ENCODE results near the gene ZNF618.

Gene ZNF618

GRCh38 chr9:113928269-113928668 is 52.2 kb downstream of the ZNF618 start:
- no peak overlapping the region for H3K4me3 ChIP-seq (ENCODE audit: low read depth, low read length)
- in situ Hi-C loops (cut with HindIII; ENCODE audit: low sequenced_read_pairs), result no loop called here
- no peak for TF ChIP-seq CTCF (IDR thresholded peaks at IDR 0.05; ENCODE audit: low read depth, low read length, missing control alignments)
- no peak for DNase-seq (ENCODE audit: low read depth)

DNA sequence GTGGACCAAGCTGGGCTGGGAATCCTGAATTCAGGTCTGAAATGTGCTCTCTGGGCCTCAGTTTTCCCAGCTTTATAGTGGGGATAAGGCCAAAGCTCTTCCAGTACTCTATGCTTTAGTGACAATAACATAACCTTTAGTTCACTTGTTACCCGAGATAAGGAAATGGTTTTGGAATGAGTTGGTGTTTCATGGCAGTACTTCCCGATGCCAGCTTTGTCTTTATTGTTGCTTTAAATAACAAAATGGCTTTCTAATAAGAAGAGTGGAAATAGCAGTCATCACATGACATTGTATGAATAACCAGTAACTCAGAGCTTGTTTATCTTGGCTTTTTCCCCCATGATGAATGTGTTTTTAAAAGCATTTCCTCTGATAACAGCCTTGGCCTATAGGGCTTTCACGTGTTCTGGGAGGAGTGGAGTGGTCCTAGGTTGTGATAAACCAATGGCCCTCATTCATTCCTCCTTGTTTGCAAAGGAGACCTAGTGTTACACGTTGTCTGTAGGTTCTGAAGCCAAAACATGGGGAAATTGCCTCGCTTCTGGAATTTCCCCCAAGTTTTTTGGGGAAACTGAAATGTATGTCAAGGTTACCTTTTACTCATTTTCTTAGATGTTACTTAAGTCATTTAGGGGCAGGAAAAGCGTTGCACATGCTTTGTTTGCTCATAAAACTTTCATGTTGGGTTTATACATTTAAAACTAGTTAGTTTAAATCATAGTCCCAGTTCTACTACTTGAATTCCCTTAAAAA is 53.7 kb downstream of the ZNF618 start:
- TF ChIP-seq CTCF (IDR thresholded peaks at IDR 0.05; ENCODE audit: low read depth, low read length, missing control alignments), result no peak
- peak; percentile 23 for DNase-seq (ENCODE audit: low read depth)
- in situ Hi-C loops (cut with HindIII; ENCODE audit: low sequenced_read_pairs), result no loop called here
- H3K4me3 ChIP-seq (ENCODE audit: low read depth, low read length), result no peak overlapping the region

- in situ Hi-C loops (cut with HindIII; ENCODE audit: low sequenced_read_pairs), result no loop called here
Measured at GRCh38 chr9:113930390-113930783, 54.3 kb downstream of the ZNF618 start.

GRCh38 chr9:113931140-113931539 is 55.0 kb downstream of the ZNF618 start:
- no peak for DNase-seq (ENCODE audit: low read depth)
- TF ChIP-seq CTCF (IDR thresholded peaks at IDR 0.05; ENCODE audit: low read depth, low read length, missing control alignments), result no peak
- in situ Hi-C loops (cut with HindIII; ENCODE audit: low sequenced_read_pairs), result no loop called here
- H3K4me3 ChIP-seq (ENCODE audit: low read depth, low read length), result no peak overlapping the region

More at GRCh38 chr9:113930390-113930783, 54.3 kb downstream of the ZNF618 start:
- DNase-seq (ENCODE audit: low read depth), result no peak
- TF ChIP-seq CTCF (IDR thresholded peaks at IDR 0.05; ENCODE audit: low read depth, low read length, missing control alignments), result no peak
- H3K4me3 ChIP-seq (ENCODE audit: low read depth, low read length), result no peak overlapping the region

- TF ChIP-seq CTCF (IDR thresholded peaks at IDR 0.05; ENCODE audit: low read depth, low read length, missing control alignments), result no peak
- in situ Hi-C loops (cut with HindIII; ENCODE audit: low sequenced_read_pairs), result no loop called here
- no peak for DNase-seq (ENCODE audit: low read depth)
- no peak overlapping the region for H3K4me3 ChIP-seq (ENCODE audit: low read depth, low read length)
Measured at GRCh38 chr9:113931777-113932176, 55.7 kb downstream of the ZNF618 start.

- TF ChIP-seq CTCF (IDR thresholded peaks at IDR 0.05; ENCODE audit: low read depth, low read length, missing control alignments), result no peak
- H3K4me3 ChIP-seq (ENCODE audit: low read depth, low read length), result no peak overlapping the region
- in situ Hi-C loops (cut with HindIII; ENCODE audit: low sequenced_read_pairs), result no loop called here
Measured at GRCh38 chr9:113932906-113933584, 56.9 kb downstream of the ZNF618 start.

More at GRCh38 chr9:113932906-113933584, 56.9 kb downstream of the ZNF618 start:
- DNase-seq (ENCODE audit: low read depth), result no peak

Measured in astrocyte of the cerebellum (primary cell).